IMR-90 (cell line): ENCODE measurements around the gene NELL2. TPM values are rescaled to one million over a fixed set of nuclear protein-coding genes. Genes with fewer than 3 reads are reported as not detected.

ENCODE experiments used
- ATAC-seq: fragments of 200-7000 bp; cut with Tn5 transposase; 2 replicates; pipeline ENCODE4 v1.9.1; 2020; ENCODE audit warnings: low read depth, mild to moderate bottlenecking, moderate library complexity
- BruUV-seq: library from RNA; stranded (reverse); fragments of 400-500 nt; replicated peaks from 2 replicates; lab custom pipeline; 2021; lab: Mats Ljungman, UMichigan
- CTCF ChIA-PET: fragments of 300-600 bp; formaldehyde crosslinking; extraction: SDS; loops from one replicate; lab custom pipeline; 2021; ENCODE audit warnings: antibody characterized with exemption; lab: Yijun Ruan, JAX
- POLR2A ChIA-PET: fragments of 300-600 bp; sonication (Branson Sonifier 250); formaldehyde crosslinking; loops from one replicate; lab custom pipeline; 2022; ENCODE audit warnings: antibody characterized with exemption; ENCODE audit not compliant: unreplicated experiment; lab: Charles Lee
- DNase-seq: peaks from one replicate; pipeline ENCODE4 v3.0.0; 2013
- H2AFZ ChIP-seq: replicated peaks from 2 replicates; pipeline ENCODE3; 2013; ENCODE audit warnings: low read length, mild to moderate bottlenecking; ENCODE audit not compliant: poor library complexity
- H2AK5ac ChIP-seq: 2 replicates; pipeline ENCODE4 v1.6.1; 2013; ENCODE audit warnings: low read depth, low read length, inconsistent platforms
- H2AK9ac ChIP-seq: replicated peaks from 2 replicates; pipeline ENCODE3; 2013; ENCODE audit warnings: mild to moderate bottlenecking, low read depth, low read length, moderate library complexity; ENCODE audit not compliant: poor library complexity
- H2BK120ac ChIP-seq: 2 replicates; pipeline ENCODE4 v1.6.1; 2013; ENCODE audit warnings: low read depth, low read length, inconsistent platforms
- H2BK15ac ChIP-seq: 3 replicates; pipeline ENCODE4 v1.6.1; 2013; ENCODE audit warnings: low read depth, low read length, inconsistent platforms
- H2BK20ac ChIP-seq: 2 replicates; pipeline ENCODE4 v1.6.1; 2013; ENCODE audit warnings: low read depth, mild to moderate bottlenecking, inconsistent platforms, low read length, moderate library complexity
- H2BK5ac ChIP-seq: 2 replicates; pipeline ENCODE4 v1.6.1; 2013; ENCODE audit warnings: mild to moderate bottlenecking, low read depth, low read length, inconsistent platforms; ENCODE audit not compliant: poor library complexity, severe bottlenecking
- H3K14ac ChIP-seq: replicated peaks from 2 replicates; pipeline ENCODE4 v1.6.1; 2013; ENCODE audit warnings: low read depth, low read length, inconsistent platforms
- H3K18ac ChIP-seq: 2 replicates; pipeline ENCODE4 v1.6.1; 2013; ENCODE audit warnings: low read depth, low read length, control low read depth
- H3K23ac ChIP-seq: 2 replicates; pipeline ENCODE4 v1.6.1; 2013; ENCODE audit warnings: low read depth, low read length, inconsistent platforms
- H3K27ac ChIP-seq: 2 replicates; pipeline ENCODE4 v1.5.1; 2013; ENCODE audit warnings: mild to moderate bottlenecking, control low read depth, low read length; ENCODE audit not compliant: insufficient read depth
- H3K27me3 ChIP-seq: 2 replicates; pipeline ENCODE4 v1.6.1; 2013; ENCODE audit warnings: low read length; ENCODE audit not compliant: control insufficient read depth, insufficient read depth
- H3K36me3 ChIP-seq: 2 replicates; pipeline ENCODE4 v1.6.1; 2013; ENCODE audit warnings: low read length, mixed read lengths; ENCODE audit not compliant: control insufficient read depth, insufficient read depth
- H3K4ac ChIP-seq: 2 replicates; pipeline ENCODE4 v1.6.1; 2013; ENCODE audit warnings: low read depth, low read length, inconsistent platforms
- H3K4me1 ChIP-seq: 2 replicates; pipeline ENCODE4 v1.6.1; 2013; ENCODE audit warnings: low read length, mixed read lengths; ENCODE audit not compliant: control insufficient read depth, insufficient read depth
- H3K4me2 ChIP-seq: 2 replicates; pipeline ENCODE4 v1.6.1; 2013; ENCODE audit warnings: low read depth, mild to moderate bottlenecking, control low read depth, low read length, moderate library complexity
- H3K4me3 ChIP-seq: 2 replicates; pipeline ENCODE4 v1.5.1; 2013; ENCODE audit warnings: low read depth, mild to moderate bottlenecking, control low read depth, low read length, moderate library complexity; ENCODE audit not compliant: insufficient read depth
- H3K56ac ChIP-seq: 2 replicates; pipeline ENCODE4 v1.6.1; 2013; ENCODE audit warnings: low read length, inconsistent platforms; ENCODE audit not compliant: insufficient read depth; ENCODE audit errors: extremely low read depth
- H3K79me1 ChIP-seq, 2 experiments: 2 replicates each; pipeline ENCODE4 v1.6.1; 2013; ENCODE audit warnings: low read length in 2 of 2, inconsistent platforms in 1 of 2, low read depth in 1 of 2
- H3K9ac ChIP-seq: 2 replicates; pipeline ENCODE4 v1.6.1; 2013; ENCODE audit warnings: low read depth, low read length, control low read depth
- H3K9me1 ChIP-seq: 2 replicates; pipeline ENCODE4 v1.6.1; 2013; ENCODE audit warnings: low read length, inconsistent platforms; ENCODE audit not compliant: insufficient read depth
- H3K9me3 ChIP-seq: 2 replicates; pipeline ENCODE4 v1.6.1; 2013; ENCODE audit warnings: low read length; ENCODE audit not compliant: control insufficient read depth, insufficient read depth
- H4K20me1 ChIP-seq: 2 replicates; pipeline ENCODE4 v1.6.1; 2013; ENCODE audit warnings: low read length, inconsistent platforms; ENCODE audit not compliant: insufficient read depth
- H4K5ac ChIP-seq: 2 replicates; pipeline ENCODE4 v1.6.1; 2013; ENCODE audit warnings: mild to moderate bottlenecking, low read depth, low read length, control low read depth
- H4K8ac ChIP-seq, 2 experiments: 2 replicates each; pipeline ENCODE4 v1.6.1; 2013; ENCODE audit warnings: low read depth in 2 of 2, low read length in 2 of 2, control low read depth in 1 of 2, inconsistent platforms in 1 of 2
- H4K91ac ChIP-seq: 2 replicates; pipeline ENCODE4 v1.6.1; 2013; ENCODE audit warnings: low read depth, low read length, inconsistent platforms; ENCODE audit not compliant: insufficient read depth
- BHLHE40 ChIP-seq: fragments of 150-350 bp; IDR thresholded peaks from 2 replicates; pipeline ENCODE4 v1.6.1; 2016; ENCODE audit warnings: mild to moderate bottlenecking, low read depth, low read length
- CEBPB ChIP-seq: IDR thresholded peaks from 2 replicates; pipeline ENCODE4 v1.6.1; 2012; ENCODE audit warnings: low read depth, low read length, improper control_type of control experiment
- CHD1 ChIP-seq: IDR thresholded peaks from 2 replicates; pipeline ENCODE4 v1.6.1; 2012; ENCODE audit warnings: low read depth, low read length, improper control_type of control experiment
- CTCF ChIP-seq: conservative IDR thresholded peaks from 2 replicates; pipeline ENCODE4 v1.5.1; 2012; ENCODE audit warnings: mild to moderate bottlenecking, low read depth, low read length, improper control_type of control experiment
- ELK1 ChIP-seq: fragments of 150-350 bp; IDR thresholded peaks from 2 replicates; pipeline ENCODE4 v1.6.1; 2016; ENCODE audit warnings: low read depth, mild to moderate bottlenecking, low read length, moderate library complexity, borderline replicate concordance
- FOS ChIP-seq: fragments of 150-350 bp; IDR thresholded peaks from 2 replicates; pipeline ENCODE4 v1.6.1; 2016; ENCODE audit warnings: low read depth, low read length
- MAFK ChIP-seq: IDR thresholded peaks from 2 replicates; pipeline ENCODE4 v1.6.1; 2012; ENCODE audit warnings: low read depth, low read length, improper control_type of control experiment
- MAZ ChIP-seq: IDR thresholded peaks from 2 replicates; pipeline ENCODE4 v1.6.1; 2012; ENCODE audit warnings: low read depth, mild to moderate bottlenecking, low read length, improper control_type of control experiment, moderate library complexity, borderline replicate concordance
- MXI1 ChIP-seq: IDR thresholded peaks from 2 replicates; pipeline ENCODE4 v1.6.1; 2012; ENCODE audit warnings: low read depth, mild to moderate bottlenecking, low read length, moderate library complexity, borderline replicate concordance
- NFE2L2 ChIP-seq: fragments of 150-350 bp; IDR thresholded peaks from 2 replicates; pipeline ENCODE4 v1.6.1; 2016; ENCODE audit warnings: low read depth, mild to moderate bottlenecking, low read length
- POLR2A ChIP-seq: IDR thresholded peaks from 2 replicates; pipeline ENCODE4 v1.6.1; 2012; ENCODE audit warnings: mild to moderate bottlenecking, low read depth, low read length
- RAD21 ChIP-seq: IDR thresholded peaks from 2 replicates; pipeline ENCODE4 v1.6.1; 2012; ENCODE audit warnings: low read length, improper control_type of control experiment
- RCOR1 ChIP-seq: IDR thresholded peaks from 2 replicates; pipeline ENCODE4 v1.6.1; 2012; ENCODE audit warnings: mild to moderate bottlenecking, low read length, improper control_type of control experiment; ENCODE audit not compliant: insufficient replicate concordance
- RFX5 ChIP-seq: IDR thresholded peaks from 2 replicates; pipeline ENCODE4 v1.8.0; 2012; ENCODE audit warnings: low read depth, mild to moderate bottlenecking, low read length, moderate library complexity
- SMC3 ChIP-seq: fragments of 150-350 bp; IDR thresholded peaks from 2 replicates; pipeline ENCODE4 v1.6.1; 2016; ENCODE audit warnings: low read depth, mild to moderate bottlenecking, antibody characterized with exemption, low read length, moderate library complexity
- USF2 ChIP-seq: fragments of 150-350 bp; IDR thresholded peaks from 2 replicates; pipeline ENCODE4 v1.6.1; 2017; ENCODE audit warnings: mild to moderate bottlenecking, antibody characterized with exemption, low read length, low read depth
- WGBS, 2 experiments: methylation state at CpG; one replicate each; pipeline versions ENCODE4 v1.1.5 to v1.1.7; 2013; ENCODE audit warnings: missing lambda C conversion rate in 2 of 2; ENCODE audit not compliant: insufficient read length in 1 of 2; ENCODE audit errors: extremely low coverage in 2 of 2; 5-methylcytosine and 5-hydroxymethylcytosine counted together
- dilution Hi-C: fragments of 300-500 bp; cut with HindIII; formaldehyde crosslinking; loops from one replicate; pipeline ENCODE4 v1.14.3; 2018; ENCODE audit warnings: low sequenced_read_pairs; ENCODE audit not compliant: unreplicated experiment
- in situ Hi-C: fragments of 300-500 bp; cut with MboI; formaldehyde crosslinking; loops from 3 replicates; pipeline ENCODE4 v1.14.3; 2019; ENCODE audit warnings: low sequenced_read_pairs, inconsistent platforms, mixed read lengths
- intact Hi-C: fragments of 100-400 bp; cut with micrococcal nuclease; formaldehyde crosslinking; loops from 2 replicates; pipeline ENCODE4 v1.10.0; 2022
- polyA plus RNA-seq, 3 experiments: library from polyadenylated mRNA; depleted of rRNA; stranded (reverse); fragments of >200 nt; gene quantifications; 2 replicates each; pipeline ENCODE4 v1.2.3, GENCODE V29; 2012; ENCODE audit warnings: low replicate concordance in 1 of 3
- total RNA-seq: library from RNA; depleted of rRNA; stranded (reverse); fragments of >200 nt; gene quantifications from 2 replicates; pipeline ENCODE4 v1.2.3, GENCODE V29; 2012

The NELL2 gene
- total and polyA plus RNA-seq, 2 of the 4 experiments (the other 2 are of a cell fraction) = 0.18 to 0.26 TPM

GRCh38 chr12:44531320-44531971 lies 344.7 kb downstream of the NELL2 start:
- no peaks in the 10 kb centered on the region for H3K36me3 ChIP-seq
- no CpG with 5 or more reads among the region's 2 CpGs for WGBS, 2 experiments
- H3K79me1 ChIP-seq = no peaks in the 10 kb centered on the region
- in situ Hi-C loops (no loop called here), intact Hi-C loops (no loop called here), dilution Hi-C loops (no loop called here)
- H4K8ac ChIP-seq = no peak overlapping the region
- H3K4me3 ChIP-seq = no peak overlapping the region
- H3K27ac ChIP-seq = no peak overlapping the region
- H4K20me1 ChIP-seq = no peaks in the 10 kb centered on the region
- H2BK15ac ChIP-seq = no peak overlapping the region
- H3K4ac ChIP-seq = no peak overlapping the region
- ChIA-PET POLR2A (no interaction called here), CTCF (no interaction called here)
- no peaks in the 10 kb centered on the region for H3K9me1 ChIP-seq
- TF ChIP-seq SMC3 = no peak
- TF ChIP-seq CTCF = no peak
- no peak for TF ChIP-seq CHD1
- TF ChIP-seq RCOR1 = no peak
- no peak for TF ChIP-seq NFE2L2
- TF ChIP-seq MAZ = no peak
- no peak for TF ChIP-seq BHLHE40
- no peak for TF ChIP-seq RFX5
- no peak for TF ChIP-seq POLR2A
- no peak for TF ChIP-seq MXI1
- TF ChIP-seq CEBPB = no peak
- no peak for TF ChIP-seq USF2
- no peak for TF ChIP-seq MAFK
- no peak for TF ChIP-seq RAD21
- TF ChIP-seq ELK1 = no peak
- TF ChIP-seq FOS = no peak
- H3K56ac ChIP-seq = no peak overlapping the region
- H3K14ac ChIP-seq = no peak overlapping the region
- no peak overlapping the region for H3K9ac ChIP-seq
- no peak overlapping the region for H2AK9ac ChIP-seq
- no peak overlapping the region for H4K91ac ChIP-seq
- ATAC-seq = no peak
- H3K27me3 ChIP-seq = no peaks in the 10 kb centered on the region
- no peak for DNase-seq
- H3K4me1 ChIP-seq = no peaks in the 10 kb centered on the region
- no peak overlapping the region for H2BK5ac ChIP-seq
- H3K23ac ChIP-seq = no peak overlapping the region
- no peak overlapping the region for H2AFZ ChIP-seq
- no peak overlapping the region for H3K18ac ChIP-seq
- H3K4me2 ChIP-seq = no peak overlapping the region
- no peak overlapping the region for H2BK20ac ChIP-seq
- H2BK120ac ChIP-seq = no peak overlapping the region
- no peaks in the 10 kb centered on the region for H3K9me3 ChIP-seq
- no TSS peak for BruUV-seq
- H2AK5ac ChIP-seq = no peak overlapping the region
- H4K5ac ChIP-seq = no peak overlapping the region
